Endodermal cell (in vitro differentiated cells): ENCODE results near the gene COL6A5. TPM values are rescaled to one million over a fixed set of nuclear protein-coding genes. Genes with fewer than 3 reads are reported as not detected.

Experiments
- DNase-seq: peaks from one replicate; pipeline ENCODE4 v3.0.0-alpha.2; 2017
- H3K27ac ChIP-seq: 2 replicates; pipeline ENCODE4 v1.5.1; 2013; ENCODE audit warnings: mild to moderate bottlenecking, low read depth, low read length, moderate library complexity
- H3K27me3 ChIP-seq: 2 replicates; pipeline ENCODE4 v1.6.1; 2013; ENCODE audit warnings: mild to moderate bottlenecking, low read length, moderate library complexity; ENCODE audit not compliant: insufficient read depth, control insufficient read depth, poor library complexity, severe bottlenecking
- H3K36me3 ChIP-seq: 2 replicates; pipeline ENCODE4 v1.7.0; 2013; ENCODE audit warnings: mild to moderate bottlenecking, low read length, moderate library complexity; ENCODE audit not compliant: control insufficient read depth, insufficient read depth
- H3K4me1 ChIP-seq: one replicate; pipeline ENCODE4 v1.7.0; 2013; ENCODE audit warnings: low read length; ENCODE audit not compliant: control insufficient read depth, insufficient read depth
- H3K4me3 ChIP-seq: 2 replicates; pipeline ENCODE4 v1.5.1; 2013; ENCODE audit warnings: mild to moderate bottlenecking, low read length, moderate library complexity
- H3K9ac ChIP-seq: 2 replicates; pipeline ENCODE4 v1.6.1; 2013; ENCODE audit warnings: mild to moderate bottlenecking, low read length, moderate library complexity; ENCODE audit not compliant: poor library complexity, severe bottlenecking; ENCODE audit errors: extremely low read depth
- H3K9me3 ChIP-seq: 2 replicates; pipeline ENCODE4 v1.6.1; 2013; ENCODE audit warnings: mild to moderate bottlenecking, low read length, moderate library complexity; ENCODE audit not compliant: control insufficient read depth
- H3K27ac Mint-ChIP-seq: 2 replicates; pipeline ENCODE4 v1.8.0; 2020; ENCODE audit warnings: mixed read lengths
- H3K27me3 Mint-ChIP-seq: 2 replicates; pipeline ENCODE4 v1.8.0; 2021; ENCODE audit warnings: mild to moderate bottlenecking, mixed read lengths; ENCODE audit not compliant: insufficient read depth
- H3K36me3 Mint-ChIP-seq: 2 replicates; pipeline ENCODE4 v1.8.0; 2020; ENCODE audit warnings: low read depth, mixed read lengths
- H3K4me1 Mint-ChIP-seq: 2 replicates; pipeline ENCODE4 v1.8.0; 2020; ENCODE audit warnings: mixed read lengths
- H3K4me3 Mint-ChIP-seq: 2 replicates; pipeline ENCODE4 v1.8.0; 2020; ENCODE audit warnings: mild to moderate bottlenecking, moderate library complexity, mixed read lengths
- H3K9me3 Mint-ChIP-seq: 2 replicates; pipeline ENCODE4 v1.8.0; 2020; ENCODE audit warnings: mild to moderate bottlenecking, mixed read lengths
- WGBS, 2 experiments: methylation state at CpG; one replicate each; pipeline versions ENCODE4 v1.1.5 to v1.1.7; 2013; ENCODE audit warnings: missing lambda C conversion rate in 2 of 2, mixed read lengths in 1 of 2; ENCODE audit not compliant: insufficient coverage in 1 of 2, insufficient read length in 1 of 2; 5-methylcytosine and 5-hydroxymethylcytosine counted together
- total RNA-seq, 2 donors: library from RNA; stranded (reverse); fragmentation: NEBNext Ultra II Directional in 1 of 2; extraction: Animal tissue kit (Norgen Biotek cat#: 25700) in 1 of 2; gene quantifications; 2 replicates in 1 of 2; 3 replicates in 1 of 2; pipeline ENCODE4 v1.2.1, GENCODE V29; 2021
- TF ChIP-seq, protein P1 (sequence below): fragments of 200-600 bp; sonication (generic); conservative IDR thresholded peaks from 2 replicates; pipeline ENCODE4 v1.5.0; 2021; ENCODE audit warnings: antibody characterized with exemption, mild to moderate bottlenecking

The COL6A5 gene
- total RNA-seq, 2 donors from 2014 or later: 0.02 to 0.07 TPM

DNA sequence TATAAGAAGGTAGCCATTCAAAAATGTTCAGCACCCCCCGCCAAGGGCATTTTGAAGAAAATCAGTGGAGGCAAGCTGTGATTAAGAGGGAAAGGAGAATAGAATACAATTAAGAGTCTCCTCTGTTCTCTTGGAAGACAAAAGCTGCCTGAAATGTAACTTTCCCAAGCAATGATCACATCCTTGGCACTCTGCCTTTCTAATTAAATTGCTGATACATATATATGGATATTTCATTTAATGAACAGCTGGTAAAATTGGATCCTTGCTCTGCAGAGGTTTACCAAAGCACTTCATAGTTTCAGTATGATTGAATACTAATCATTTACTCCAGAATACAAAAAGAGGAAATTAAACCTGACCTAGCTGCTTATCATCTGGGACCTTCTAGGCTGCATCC, 182.0 kb downstream of the COL6A5 start:
- no peaks in the 10 kb centered on the region for H3K27me3 ChIP-seq
- H3K27me3 Mint-ChIP-seq: peaks cover 16% of the 10 kb centered on the region
- no peak overlapping the region for H3K4me3 Mint-ChIP-seq
- H3K36me3 Mint-ChIP-seq: no peaks in the 10 kb centered on the region
- no peaks in the 10 kb centered on the region for H3K4me1 ChIP-seq
- H3K27ac Mint-ChIP-seq: no peak overlapping the region
- H3K27ac ChIP-seq: no peak overlapping the region
- H3K9me3 Mint-ChIP-seq: no peaks in the 10 kb centered on the region
- no peak overlapping the region for H3K9ac ChIP-seq
- DNase-seq: no peak
- no peak overlapping the region for H3K4me3 ChIP-seq
- no peaks in the 10 kb centered on the region for H3K9me3 ChIP-seq
- peaks cover 7% of the 10 kb centered on the region for H3K4me1 Mint-ChIP-seq
- 88% methylated on average over 1 of the region's 1 CpG; no CpG with 5 or more reads in 1 of the 2 experiments for WGBS, 2 experiments
- no peaks in the 10 kb centered on the region for H3K36me3 ChIP-seq
- TF ChIP-seq, protein P1, sequence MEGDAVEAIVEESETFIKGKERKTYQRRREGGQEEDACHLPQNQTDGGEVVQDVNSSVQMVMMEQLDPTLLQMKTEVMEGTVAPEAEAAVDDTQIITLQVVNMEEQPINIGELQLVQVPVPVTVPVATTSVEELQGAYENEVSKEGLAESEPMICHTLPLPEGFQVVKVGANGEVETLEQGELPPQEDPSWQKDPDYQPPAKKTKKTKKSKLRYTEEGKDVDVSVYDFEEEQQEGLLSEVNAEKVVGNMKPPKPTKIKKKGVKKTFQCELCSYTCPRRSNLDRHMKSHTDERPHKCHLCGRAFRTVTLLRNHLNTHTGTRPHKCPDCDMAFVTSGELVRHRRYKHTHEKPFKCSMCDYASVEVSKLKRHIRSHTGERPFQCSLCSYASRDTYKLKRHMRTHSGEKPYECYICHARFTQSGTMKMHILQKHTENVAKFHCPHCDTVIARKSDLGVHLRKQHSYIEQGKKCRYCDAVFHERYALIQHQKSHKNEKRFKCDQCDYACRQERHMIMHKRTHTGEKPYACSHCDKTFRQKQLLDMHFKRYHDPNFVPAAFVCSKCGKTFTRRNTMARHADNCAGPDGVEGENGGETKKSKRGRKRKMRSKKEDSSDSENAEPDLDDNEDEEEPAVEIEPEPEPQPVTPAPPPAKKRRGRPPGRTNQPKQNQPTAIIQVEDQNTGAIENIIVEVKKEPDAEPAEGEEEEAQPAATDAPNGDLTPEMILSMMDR: no peak

DNA sequence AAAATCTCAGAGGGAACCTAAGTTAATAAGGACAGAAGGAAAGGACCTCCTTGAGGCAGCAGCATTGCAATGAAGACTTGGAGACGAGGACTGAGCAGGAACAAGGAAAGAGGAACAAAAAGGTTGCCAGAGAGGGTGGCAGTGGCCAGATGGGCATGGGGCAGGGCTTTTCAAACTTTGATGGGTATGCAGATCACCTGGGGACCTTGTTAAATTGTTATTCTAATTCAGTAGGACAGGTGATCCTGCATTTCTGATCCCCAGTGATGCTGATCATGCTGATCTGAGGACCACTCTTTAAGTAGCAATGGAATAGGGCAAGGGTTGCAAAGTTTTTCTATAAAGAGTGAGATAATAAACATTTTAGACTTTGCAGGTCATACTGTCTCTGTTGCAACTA, 182.6 kb downstream of the COL6A5 start:
- H3K27ac ChIP-seq: no peak overlapping the region
- TF ChIP-seq, protein P1: no peak
- peaks cover 7% of the 10 kb centered on the region for H3K4me1 Mint-ChIP-seq
- no peaks in the 10 kb centered on the region for H3K9me3 ChIP-seq
- H3K27me3 ChIP-seq: no peaks in the 10 kb centered on the region
- no peak for DNase-seq
- no peak overlapping the region for H3K27ac Mint-ChIP-seq
- H3K4me1 ChIP-seq: no peaks in the 10 kb centered on the region
- H3K9ac ChIP-seq: no peak overlapping the region
- H3K4me3 Mint-ChIP-seq: no peak overlapping the region
- no peaks in the 10 kb centered on the region for H3K9me3 Mint-ChIP-seq
- peaks cover 10% of the 10 kb centered on the region for H3K27me3 Mint-ChIP-seq
- no peaks in the 10 kb centered on the region for H3K36me3 Mint-ChIP-seq
- WGBS, 2 experiments: 80 to 94% methylated on average over 1 of the region's 1 CpG
- no peak overlapping the region for H3K4me3 ChIP-seq
- no peaks in the 10 kb centered on the region for H3K36me3 ChIP-seq

DNA sequence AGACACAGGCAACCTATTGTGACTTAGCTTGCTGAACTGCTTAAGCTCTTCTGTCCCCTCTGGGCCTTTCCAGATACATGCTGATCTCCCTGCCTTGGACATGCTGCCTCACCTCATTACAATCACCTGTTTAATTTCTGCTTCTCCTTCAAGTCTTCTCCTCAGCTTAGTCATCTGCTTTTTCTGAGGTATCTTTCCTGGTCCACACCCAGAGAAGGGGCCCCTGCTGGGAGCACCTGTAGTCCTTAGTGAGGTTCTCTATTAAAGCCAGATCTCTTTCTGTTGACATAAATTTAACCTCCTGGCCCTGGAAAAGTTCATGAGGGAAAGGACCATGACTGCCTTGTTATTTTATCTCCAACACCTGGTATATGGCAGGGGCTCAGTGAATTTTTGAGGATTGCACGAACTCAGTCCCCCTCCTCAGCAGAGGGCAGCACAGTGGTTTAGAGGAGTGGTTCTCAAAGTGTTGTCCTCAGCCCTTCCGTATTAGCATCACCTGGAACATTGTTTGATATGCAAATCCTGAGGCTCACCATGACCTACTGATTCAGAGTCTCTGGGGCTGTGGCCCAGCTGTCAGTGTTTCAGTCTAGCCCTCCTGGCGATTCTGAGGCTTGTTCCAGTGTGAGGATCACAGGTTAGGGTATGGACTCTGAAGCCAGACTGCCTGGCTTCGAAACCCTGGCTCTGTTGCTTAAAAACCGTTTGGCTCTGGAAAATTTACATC, 184.2 kb downstream of the COL6A5 start:
- H3K9me3 Mint-ChIP-seq: no peaks in the 10 kb centered on the region
- no peaks in the 10 kb centered on the region for H3K4me1 ChIP-seq
- no peak overlapping the region for H3K27ac ChIP-seq
- no peaks in the 10 kb centered on the region for H3K9me3 ChIP-seq
- peaks cover 7% of the 10 kb centered on the region for H3K4me1 Mint-ChIP-seq
- H3K27ac Mint-ChIP-seq: no peak overlapping the region
- H3K4me3 ChIP-seq: no peak overlapping the region
- TF ChIP-seq, protein P1: peak; percentile 22
- no peaks in the 10 kb centered on the region for H3K36me3 ChIP-seq
- no peaks in the 10 kb centered on the region for H3K36me3 Mint-ChIP-seq
- H3K9ac ChIP-seq: no peak overlapping the region
- peaks cover 4% of the 10 kb centered on the region for H3K27me3 Mint-ChIP-seq
- DNase-seq: peak; percentile 61
- no peak overlapping the region for H3K4me3 Mint-ChIP-seq
- H3K27me3 ChIP-seq: no peaks in the 10 kb centered on the region
- 53 to 56% methylated on average over 5 of the region's 5 CpGs for WGBS, 2 experiments
